Fibroblast of the aortic adventitia (primary cell): ENCODE data around the gene CHST15. TPM values are rescaled to one million over a fixed set of nuclear protein-coding genes. Genes with fewer than 3 reads are reported as not detected.

Experiments
- DNase-seq: peaks from one replicate; pipeline ENCODE4 v3.0.0-alpha.2; 2010; ENCODE audit warnings: low read depth
- H3K4me3 ChIP-seq: 2 replicates; pipeline ENCODE4 v1.5.1; 2011; ENCODE audit warnings: low read depth, mild to moderate bottlenecking, control low read depth, low read length, moderate library complexity
- total RNA-seq: library from RNA; depleted of rRNA; stranded (reverse); fragments of >200 nt; gene quantifications from 2 replicates; pipeline ENCODE4 v1.2.3, GENCODE V29; 2012; ENCODE audit warnings: low replicate concordance
- TF ChIP-seq, protein P1 (sequence below): IDR thresholded peaks from 2 replicates; pipeline ENCODE4 v1.5.1; 2011; ENCODE audit warnings: mild to moderate bottlenecking, low read length, control low read depth, inconsistent platforms; ENCODE audit not compliant: insufficient read depth

Gene CHST15
- total RNA-seq, 1 donor = 2.0 TPM

GRCh38 chr10:124012583-124012982 lies 80.8 kb downstream of the CHST15 start:
- TF ChIP-seq, protein P1, sequence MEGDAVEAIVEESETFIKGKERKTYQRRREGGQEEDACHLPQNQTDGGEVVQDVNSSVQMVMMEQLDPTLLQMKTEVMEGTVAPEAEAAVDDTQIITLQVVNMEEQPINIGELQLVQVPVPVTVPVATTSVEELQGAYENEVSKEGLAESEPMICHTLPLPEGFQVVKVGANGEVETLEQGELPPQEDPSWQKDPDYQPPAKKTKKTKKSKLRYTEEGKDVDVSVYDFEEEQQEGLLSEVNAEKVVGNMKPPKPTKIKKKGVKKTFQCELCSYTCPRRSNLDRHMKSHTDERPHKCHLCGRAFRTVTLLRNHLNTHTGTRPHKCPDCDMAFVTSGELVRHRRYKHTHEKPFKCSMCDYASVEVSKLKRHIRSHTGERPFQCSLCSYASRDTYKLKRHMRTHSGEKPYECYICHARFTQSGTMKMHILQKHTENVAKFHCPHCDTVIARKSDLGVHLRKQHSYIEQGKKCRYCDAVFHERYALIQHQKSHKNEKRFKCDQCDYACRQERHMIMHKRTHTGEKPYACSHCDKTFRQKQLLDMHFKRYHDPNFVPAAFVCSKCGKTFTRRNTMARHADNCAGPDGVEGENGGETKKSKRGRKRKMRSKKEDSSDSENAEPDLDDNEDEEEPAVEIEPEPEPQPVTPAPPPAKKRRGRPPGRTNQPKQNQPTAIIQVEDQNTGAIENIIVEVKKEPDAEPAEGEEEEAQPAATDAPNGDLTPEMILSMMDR = no peak
- DNase-seq = no peak
- H3K4me3 ChIP-seq = no peak overlapping the region

- H3K4me3 ChIP-seq = no peak overlapping the region
- TF ChIP-seq, protein P1 = no peak
- no peak for DNase-seq
Measured at GRCh38 chr10:124012066-124012465, 81.3 kb downstream of the CHST15 start.

DNA sequence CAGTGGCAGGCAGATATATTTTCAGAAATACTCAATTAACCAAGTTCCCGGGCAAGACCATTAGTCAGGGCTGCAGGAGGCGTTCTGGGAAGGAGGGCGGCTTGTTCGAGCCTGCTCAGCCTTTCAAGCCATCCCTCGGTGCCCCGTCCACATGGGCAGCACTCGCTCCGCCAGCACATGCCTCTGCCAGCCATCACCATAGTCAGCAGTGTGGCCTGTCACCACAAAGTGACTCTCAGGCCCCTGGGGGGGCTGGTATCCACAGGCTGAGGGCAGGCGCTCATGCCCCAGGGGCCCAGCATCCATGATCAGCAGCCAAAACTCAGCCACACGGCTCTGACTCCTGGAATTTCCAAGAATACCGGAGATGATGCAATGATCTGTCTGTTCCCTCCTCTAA lies 81.9 kb downstream of the CHST15 start:
- TF ChIP-seq, protein P1 = no peak
- no peak for DNase-seq
- no peak overlapping the region for H3K4me3 ChIP-seq

- DNase-seq = no peak
- H3K4me3 ChIP-seq = no peak overlapping the region
- TF ChIP-seq, protein P1 = no peak
Measured at GRCh38 chr10:124010563-124011131, 82.8 kb downstream of the CHST15 start.

GRCh38 chr10:124010024-124010423 lies 83.4 kb downstream of the CHST15 start:
- H3K4me3 ChIP-seq = no peak overlapping the region
- TF ChIP-seq, protein P1 = no peak
- DNase-seq = no peak

- no peak overlapping the region for H3K4me3 ChIP-seq
- DNase-seq = no peak
- TF ChIP-seq, protein P1 = no peak
Measured at GRCh38 chr10:124009231-124010015, 84.0 kb downstream of the CHST15 start.
